Measurements from ENCODE around the gene EFHC1. TPM values are rescaled to one million over a fixed set of nuclear protein-coding genes. Genes with fewer than 3 reads are reported as not detected.

EFHC1 gene
- total RNA-seq, 2 donors from 2014 or later: 19.4 to 23.5 TPM

DNA sequence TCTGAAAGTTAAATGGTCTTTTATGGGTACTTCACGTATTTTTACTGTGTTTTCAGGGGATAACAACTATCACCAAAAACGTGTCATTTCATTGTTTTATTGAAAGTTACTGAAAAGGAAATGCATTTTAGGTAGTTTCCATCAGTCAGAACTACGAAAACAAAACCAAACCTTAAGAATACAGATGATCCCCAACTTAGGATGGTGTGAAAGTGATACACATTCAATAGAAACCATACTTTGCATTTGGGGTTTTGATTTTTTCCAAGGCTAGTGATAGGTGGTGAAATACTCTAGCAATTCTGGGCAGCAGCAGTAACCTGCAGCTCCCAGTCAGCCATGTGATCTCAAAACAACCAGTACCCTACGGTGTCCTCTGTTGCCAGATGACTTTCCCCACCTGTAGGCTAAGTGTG is 25.9 kb upstream of the EFHC1 start:
- Histone ChIP-seq H3K9me3 (no peaks in the 10 kb centered on the region), H3K36me3 (no peaks in the 10 kb centered on the region), H3K27me3 (replicated peaks; ENCODE audit: insufficient read depth) (no peaks in the 10 kb centered on the region), H3K27ac (no peak overlapping the region), H3K4me3 (no peak overlapping the region), H3K4me1 (replicated peaks) (no peaks in the 10 kb centered on the region)
- DNase-seq (ENCODE audit: low spot score): no peak
- intact Hi-C loops (cut with DNase I): no loop called here
- 83% methylated on average over 4 of the region's 4 CpGs for WGBS
- TF ChIP-seq POLR2AphosphoS5 (IDR thresholded peaks at IDR 0.05) (no peak), POLR2A (IDR thresholded peaks at IDR 0.05) (no peak)
- TF ChIP-seq, protein P1, sequence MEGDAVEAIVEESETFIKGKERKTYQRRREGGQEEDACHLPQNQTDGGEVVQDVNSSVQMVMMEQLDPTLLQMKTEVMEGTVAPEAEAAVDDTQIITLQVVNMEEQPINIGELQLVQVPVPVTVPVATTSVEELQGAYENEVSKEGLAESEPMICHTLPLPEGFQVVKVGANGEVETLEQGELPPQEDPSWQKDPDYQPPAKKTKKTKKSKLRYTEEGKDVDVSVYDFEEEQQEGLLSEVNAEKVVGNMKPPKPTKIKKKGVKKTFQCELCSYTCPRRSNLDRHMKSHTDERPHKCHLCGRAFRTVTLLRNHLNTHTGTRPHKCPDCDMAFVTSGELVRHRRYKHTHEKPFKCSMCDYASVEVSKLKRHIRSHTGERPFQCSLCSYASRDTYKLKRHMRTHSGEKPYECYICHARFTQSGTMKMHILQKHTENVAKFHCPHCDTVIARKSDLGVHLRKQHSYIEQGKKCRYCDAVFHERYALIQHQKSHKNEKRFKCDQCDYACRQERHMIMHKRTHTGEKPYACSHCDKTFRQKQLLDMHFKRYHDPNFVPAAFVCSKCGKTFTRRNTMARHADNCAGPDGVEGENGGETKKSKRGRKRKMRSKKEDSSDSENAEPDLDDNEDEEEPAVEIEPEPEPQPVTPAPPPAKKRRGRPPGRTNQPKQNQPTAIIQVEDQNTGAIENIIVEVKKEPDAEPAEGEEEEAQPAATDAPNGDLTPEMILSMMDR (IDR thresholded peaks at IDR 0.05): no peak

DNA sequence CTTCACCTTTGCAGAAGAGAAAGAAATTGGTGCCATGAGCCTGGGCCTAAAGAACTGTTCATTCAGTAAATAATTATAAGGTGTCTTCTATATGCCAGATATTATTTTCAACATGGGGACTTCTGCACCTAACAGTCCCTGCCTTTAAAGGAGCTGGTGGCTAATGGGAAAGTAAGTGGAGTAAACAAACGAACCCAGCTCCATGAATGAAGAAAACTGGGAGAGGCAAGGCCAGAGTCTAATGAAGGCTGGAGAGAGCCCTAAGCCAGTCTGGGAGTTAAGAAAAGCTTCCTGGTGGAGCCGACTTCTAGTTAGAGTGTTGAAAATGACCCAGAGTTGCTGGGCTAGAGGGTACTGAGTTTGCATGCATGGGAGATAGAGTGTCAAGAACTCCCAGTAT is 24.2 kb upstream of the EFHC1 start:
- Histone ChIP-seq H3K36me3 (no peaks in the 10 kb centered on the region), H3K4me1 (replicated peaks) (no peaks in the 10 kb centered on the region), H3K27ac (no peak overlapping the region), H3K9me3 (no peaks in the 10 kb centered on the region), H3K27me3 (replicated peaks; ENCODE audit: insufficient read depth) (no peaks in the 10 kb centered on the region), H3K4me3 (no peak overlapping the region)
- intact Hi-C loops (cut with DNase I): no loop called here
- TF ChIP-seq POLR2A (IDR thresholded peaks at IDR 0.05): no peak
- TF ChIP-seq, protein P1 (IDR thresholded peaks at IDR 0.05): no peak
- TF ChIP-seq POLR2AphosphoS5 (IDR thresholded peaks at IDR 0.05): no peak
- WGBS: 89% methylated on average over 2 of the region's 2 CpGs
- no peak for DNase-seq (ENCODE audit: low spot score)

DNA sequence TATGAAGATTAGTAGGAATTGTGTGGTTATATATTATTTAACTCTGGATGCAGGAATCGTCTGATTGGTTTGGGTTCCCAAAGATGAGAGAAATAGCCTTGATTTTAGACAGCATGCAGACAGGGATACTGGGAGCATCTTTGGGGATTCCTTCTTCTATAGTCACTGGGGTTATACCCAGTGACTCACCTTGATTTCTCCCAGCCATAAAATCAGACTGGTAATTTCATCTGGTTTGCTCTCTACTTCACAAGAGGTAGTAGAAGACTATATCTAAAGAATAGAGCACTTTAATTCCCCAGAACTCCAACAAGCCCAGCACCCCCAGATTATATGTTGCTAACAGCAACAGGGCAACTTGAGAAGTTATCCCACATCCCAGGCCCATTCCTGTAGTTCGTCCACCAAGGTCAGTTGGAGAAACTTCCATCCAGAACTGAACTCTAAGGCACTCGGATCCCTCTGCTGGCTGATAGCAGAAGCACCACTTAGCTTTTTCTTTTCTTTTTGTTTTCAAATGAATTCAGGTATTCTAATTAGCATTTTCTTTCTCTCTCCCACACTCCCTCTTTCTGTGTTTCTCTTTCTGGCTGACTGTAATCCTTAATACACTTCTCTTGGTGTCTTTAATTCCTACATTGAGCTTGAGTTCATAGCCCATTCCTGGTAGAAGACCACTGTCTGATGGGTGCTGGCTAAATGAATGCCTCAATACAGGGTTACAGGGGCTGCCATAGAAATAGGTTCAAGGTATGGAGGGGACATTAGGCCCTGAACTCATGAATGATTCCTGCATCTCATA is 20.4 kb upstream of the EFHC1 start:
- intact Hi-C loops (cut with DNase I): loop anchor here (5.0 kb wide), 1 partner anchor 112 kb away; no protein-coding TSS in a partner anchor
- Histone ChIP-seq H3K27me3 (replicated peaks; ENCODE audit: insufficient read depth) (no peaks in the 10 kb centered on the region), H3K9me3 (no peaks in the 10 kb centered on the region), H3K27ac (no peak overlapping the region), H3K4me3 (no peak overlapping the region), H3K4me1 (replicated peaks) (no peaks in the 10 kb centered on the region), H3K36me3 (no peaks in the 10 kb centered on the region)
- 32% methylated on average over 3 of the region's 3 CpGs for WGBS
- TF ChIP-seq, protein P1 (IDR thresholded peaks at IDR 0.05): peak in 3 of 4 experiments; percentile 61 to 83 (median 76)
- no peak for TF ChIP-seq POLR2AphosphoS5 (IDR thresholded peaks at IDR 0.05)
- DNase-seq (ENCODE audit: low spot score): peak; percentile 26

DNA sequence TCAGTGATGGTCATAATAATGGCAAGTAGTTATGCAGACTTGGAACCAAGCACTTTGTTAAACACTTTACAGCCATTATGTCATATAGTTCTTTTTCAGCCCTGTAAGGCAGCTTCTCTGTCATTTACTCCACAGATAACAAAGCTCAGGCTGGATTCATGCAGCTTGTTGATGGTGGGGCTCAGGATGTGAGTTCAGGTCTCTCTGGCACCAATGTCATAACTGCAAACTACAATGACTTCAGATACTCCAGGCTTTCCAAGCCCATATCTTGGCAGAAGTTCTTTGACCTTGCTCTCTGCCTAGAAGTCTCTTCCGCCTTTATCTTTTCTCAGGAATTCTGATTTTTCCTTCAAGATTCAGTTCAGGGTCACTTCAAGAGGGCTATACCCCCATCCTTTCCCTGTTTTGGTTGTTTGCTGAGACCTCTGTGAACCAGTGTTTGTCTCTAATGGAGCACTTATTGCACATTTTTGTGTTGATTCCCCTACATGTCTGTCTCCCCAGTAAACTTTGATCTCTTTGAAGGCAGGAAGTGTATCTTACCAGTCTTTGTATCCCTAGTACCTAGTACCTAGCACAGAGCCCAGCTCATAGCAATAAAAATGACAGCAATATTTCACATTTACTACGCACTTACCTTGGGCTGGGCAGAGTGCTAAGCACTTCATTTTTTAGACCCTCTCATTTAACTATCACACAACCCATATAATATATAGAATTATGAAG is 19.7 kb upstream of the EFHC1 start:
- 77% methylated on average over 2 of the region's 2 CpGs for WGBS

More for the DNA sequence above, 19.7 kb upstream of the EFHC1 start:
- no peak overlapping the region for H3K27ac ChIP-seq
- no peak overlapping the region for H3K4me3 ChIP-seq
- no peaks in the 10 kb centered on the region for H3K27me3 ChIP-seq (replicated peaks; ENCODE audit: insufficient read depth)
- no peaks in the 10 kb centered on the region for H3K9me3 ChIP-seq
- no peak for DNase-seq (ENCODE audit: low spot score)
- no peaks in the 10 kb centered on the region for H3K4me1 ChIP-seq (replicated peaks)
- intact Hi-C loops (cut with DNase I): loop anchor here (5.0 kb wide), 1 partner anchor 113 kb away; no protein-coding TSS in a partner anchor
- no peaks in the 10 kb centered on the region for H3K36me3 ChIP-seq
- TF ChIP-seq, protein P1 (IDR thresholded peaks at IDR 0.05): no peak
- TF ChIP-seq POLR2AphosphoS5 (IDR thresholded peaks at IDR 0.05) (no peak), POLR2A (IDR thresholded peaks at IDR 0.05) (no peak)

All from prostate gland (tissue), 2 donors.